HG03354 (cell line): ENCODE measurements around the gene ATCAY.
"Not testable (repeated sequence)": the region's sequence is repeated elsewhere in the genome, so short reads cannot be mapped to it uniquely, and the experiment has no call there.

ENCODE experiments used
- ATAC-seq: cut with Tn5 transposase; IDR thresholded peaks from one replicate; pipeline ENCODE4 v1.9.1; 2021; ENCODE audit warnings: mild to moderate bottlenecking; ENCODE audit not compliant: unreplicated experiment, poor library complexity, severe bottlenecking

The ATCAY gene

DNA sequence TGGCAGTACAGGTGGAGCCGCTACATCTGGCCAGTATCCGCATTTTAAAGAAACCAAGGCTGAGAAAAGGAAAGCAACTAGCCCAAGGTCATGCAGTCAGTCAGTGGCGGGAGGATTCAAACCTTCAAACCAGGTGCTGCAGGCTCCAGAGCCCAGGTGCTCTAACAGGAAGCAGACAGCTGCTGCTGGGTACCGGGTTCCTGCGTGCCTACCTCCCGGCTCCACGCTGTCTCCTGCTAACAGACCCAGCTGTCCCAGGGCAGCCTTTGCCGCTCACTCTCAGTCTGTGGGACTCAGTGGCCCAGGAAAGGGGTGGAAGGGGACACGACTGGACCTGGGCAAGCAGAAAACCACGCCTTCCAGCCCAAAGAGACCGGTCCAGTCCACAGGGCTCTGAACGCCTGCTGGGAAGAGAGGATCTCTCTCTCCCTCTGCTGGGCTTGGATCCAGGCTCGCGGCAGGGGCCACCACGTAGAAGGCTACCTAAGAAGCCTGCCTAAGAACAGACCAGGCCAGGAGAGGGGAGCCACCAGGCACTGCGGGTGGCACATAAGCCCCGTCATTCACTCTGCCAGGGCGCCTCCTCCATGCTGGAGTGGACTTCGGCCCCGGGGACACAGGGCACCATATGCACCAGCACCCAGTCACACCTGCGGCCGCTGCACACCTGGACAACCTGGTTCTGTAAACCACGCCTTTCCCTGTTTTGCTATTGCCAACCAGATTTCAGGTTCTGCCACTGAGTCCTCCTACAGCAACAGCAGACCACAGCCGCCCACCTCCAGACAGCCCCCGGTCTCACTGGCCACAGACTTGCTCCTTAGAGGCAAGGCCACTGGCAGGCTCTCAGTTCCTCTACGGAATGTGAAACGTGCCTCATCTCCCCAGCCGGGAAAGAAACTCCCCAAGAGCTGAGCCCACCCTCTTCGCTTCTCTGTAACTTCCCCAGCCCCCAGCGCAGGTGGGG lies 85.8 kb downstream of the ATCAY start:
- no peak for ATAC-seq

DNA sequence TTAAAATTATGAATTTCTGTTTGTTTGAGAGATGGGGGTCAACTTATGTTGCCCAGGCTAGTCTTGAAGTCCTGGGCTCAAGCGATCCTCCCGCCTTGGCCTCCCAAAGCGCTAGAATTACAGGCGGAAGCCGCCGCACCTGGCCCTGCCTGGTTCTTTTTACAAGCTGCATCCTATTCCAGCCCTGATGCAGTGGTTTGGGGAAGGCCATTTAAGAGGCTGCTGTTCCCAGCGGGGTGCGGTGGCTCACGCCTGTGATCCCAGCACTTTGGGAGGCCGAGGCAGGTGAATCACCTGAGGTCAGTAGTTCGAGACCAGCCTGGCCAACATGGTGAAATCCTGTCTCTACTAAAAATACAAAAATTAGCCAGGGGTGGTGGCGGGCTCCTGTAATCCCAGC lies 87.5 kb downstream of the ATCAY start:
- not testable (repeated sequence) for ATAC-seq

DNA sequence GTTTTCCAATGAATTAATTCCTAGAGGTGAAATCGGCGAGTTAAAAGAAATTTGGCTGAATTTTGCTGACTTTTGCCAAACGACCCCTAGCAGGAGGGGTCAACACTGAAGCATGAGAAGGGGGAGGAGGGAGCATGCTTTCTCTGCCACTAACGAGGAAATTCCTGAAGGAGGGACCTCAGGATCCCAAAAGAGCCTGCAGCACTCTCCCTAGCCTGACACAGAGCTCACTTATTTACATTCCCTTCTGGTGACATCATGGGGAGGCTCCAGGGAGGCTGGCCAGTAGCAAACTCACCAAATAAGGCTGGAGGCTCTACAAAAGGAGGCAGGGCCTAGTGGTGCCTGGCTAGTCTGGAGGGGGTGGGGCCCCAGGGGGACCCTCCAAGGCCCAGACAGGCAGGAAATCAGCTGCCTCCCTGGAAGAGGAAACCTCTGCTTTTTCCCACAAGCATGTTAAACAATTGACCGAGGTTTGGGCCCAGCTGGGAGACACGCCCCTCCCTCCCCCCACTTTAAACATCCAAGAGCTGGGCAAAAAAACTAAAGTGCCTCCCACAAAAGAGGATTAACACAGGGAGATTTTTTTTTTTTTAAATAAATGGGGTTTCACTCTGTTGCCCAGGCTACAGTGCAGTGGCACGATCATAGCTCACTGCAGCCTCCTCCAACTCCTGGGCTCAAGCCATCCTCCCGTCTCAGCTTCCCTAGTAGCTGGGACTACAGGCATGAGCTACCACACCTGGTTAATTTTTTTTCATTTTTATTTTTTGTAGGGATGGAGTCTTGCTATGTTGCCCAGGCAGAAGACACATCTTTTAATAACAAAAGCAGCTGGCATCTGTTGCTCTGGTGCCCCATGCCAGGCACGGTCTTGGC lies 88.3 kb downstream of the ATCAY start:
- ATAC-seq, result no peak

DNA sequence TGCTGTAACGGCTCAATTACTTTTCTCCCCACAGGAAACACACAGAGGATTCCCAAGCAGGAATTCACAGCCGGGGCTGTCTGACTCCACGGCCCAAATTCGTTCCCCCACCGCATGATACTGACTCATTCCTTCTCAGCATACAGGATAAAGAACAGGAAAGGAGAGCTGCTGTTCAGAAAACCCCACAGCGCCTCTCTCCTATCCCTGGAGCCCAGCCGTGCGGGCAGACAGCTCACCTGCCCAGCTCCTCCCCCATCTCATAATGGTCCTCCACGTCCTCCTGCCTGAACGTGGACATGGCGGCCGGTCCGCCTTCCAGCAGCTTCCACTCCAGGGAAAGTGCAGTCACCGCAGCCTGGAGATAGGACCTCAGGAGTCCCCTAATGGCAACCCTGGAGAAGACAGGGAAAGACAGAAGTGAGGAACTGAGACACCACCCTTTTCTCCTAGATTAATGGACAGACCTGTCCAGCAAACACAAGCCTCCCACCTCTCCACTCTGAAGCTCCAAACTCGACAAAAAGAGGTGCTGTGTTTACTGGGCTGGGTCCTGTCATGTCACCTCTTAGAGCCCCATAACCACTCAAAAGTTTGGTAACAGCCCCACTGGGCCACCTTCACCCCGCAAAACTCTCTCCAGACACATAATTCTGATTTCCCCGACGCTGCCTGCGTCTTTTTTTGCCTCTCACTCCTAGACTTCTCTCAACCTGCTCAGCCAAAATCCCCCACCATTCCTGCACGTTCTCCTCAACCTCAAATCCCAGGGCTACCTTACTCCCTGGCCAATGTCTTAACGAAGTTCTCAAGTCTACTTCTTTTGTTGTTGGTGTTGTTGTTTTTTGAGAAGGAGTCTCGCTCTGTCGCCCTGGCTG lies 89.2 kb downstream of the ATCAY start:
- ATAC-seq, result no peak

DNA sequence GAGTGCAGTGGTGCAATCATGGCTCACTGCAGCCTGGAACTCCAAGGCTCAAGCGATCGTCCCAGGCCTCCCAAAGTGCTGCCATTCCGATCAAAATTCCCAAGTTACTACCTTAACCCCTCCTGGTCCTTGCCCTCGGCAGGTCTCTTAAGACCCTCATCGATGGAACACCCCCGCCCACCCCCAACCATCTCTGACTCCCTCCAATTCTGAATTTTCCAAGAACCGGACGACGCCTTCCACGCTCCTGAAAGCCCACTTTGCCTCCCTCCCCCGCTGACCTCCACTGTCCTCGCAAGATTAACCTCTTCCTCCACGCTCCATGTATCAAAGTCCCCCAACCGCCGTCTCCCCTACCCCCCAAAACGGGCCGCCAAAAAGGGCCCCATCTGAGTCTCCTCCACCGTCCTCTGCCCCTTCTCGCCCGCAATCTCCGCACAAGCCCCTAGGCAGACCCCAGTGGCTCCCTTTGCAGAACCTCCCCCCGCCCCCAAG lies 89.9 kb downstream of the ATCAY start:
- no peak for ATAC-seq

GRCh38 chr19:3970808-3971598 lies 90.5 kb downstream of the ATCAY start, which contains the start of gene DAPK3:
Gene DAPK3 (minus strand): TSS chr19:3971099. CDS start chr19:3969735, 1,364 bp downstream.
- peak; percentile 93 for ATAC-seq

DNA sequence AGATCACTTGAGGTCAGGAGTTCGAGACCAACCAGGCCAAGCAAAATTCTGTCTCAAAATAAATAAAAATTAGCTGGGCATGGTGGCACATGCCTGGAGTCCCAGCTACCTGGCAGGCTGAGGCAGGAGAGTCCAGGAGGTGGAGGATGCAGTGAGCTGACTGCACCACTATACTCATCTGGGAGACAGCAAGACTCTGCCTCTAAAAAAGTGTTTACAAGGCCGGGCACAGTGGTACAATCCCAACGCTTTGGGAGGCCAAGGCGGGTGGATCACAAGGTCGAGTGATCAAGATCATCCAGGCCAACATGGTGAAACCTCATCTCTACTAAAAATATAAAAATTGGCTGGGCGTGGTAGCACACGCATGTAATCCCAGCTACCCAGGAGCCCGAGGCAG lies 94.7 kb downstream of the ATCAY start:
- no peak for ATAC-seq

- ATAC-seq, result no peak
Observed at GRCh38 chr19:3975637-3976087, 95.2 kb downstream of the ATCAY start.

DNA sequence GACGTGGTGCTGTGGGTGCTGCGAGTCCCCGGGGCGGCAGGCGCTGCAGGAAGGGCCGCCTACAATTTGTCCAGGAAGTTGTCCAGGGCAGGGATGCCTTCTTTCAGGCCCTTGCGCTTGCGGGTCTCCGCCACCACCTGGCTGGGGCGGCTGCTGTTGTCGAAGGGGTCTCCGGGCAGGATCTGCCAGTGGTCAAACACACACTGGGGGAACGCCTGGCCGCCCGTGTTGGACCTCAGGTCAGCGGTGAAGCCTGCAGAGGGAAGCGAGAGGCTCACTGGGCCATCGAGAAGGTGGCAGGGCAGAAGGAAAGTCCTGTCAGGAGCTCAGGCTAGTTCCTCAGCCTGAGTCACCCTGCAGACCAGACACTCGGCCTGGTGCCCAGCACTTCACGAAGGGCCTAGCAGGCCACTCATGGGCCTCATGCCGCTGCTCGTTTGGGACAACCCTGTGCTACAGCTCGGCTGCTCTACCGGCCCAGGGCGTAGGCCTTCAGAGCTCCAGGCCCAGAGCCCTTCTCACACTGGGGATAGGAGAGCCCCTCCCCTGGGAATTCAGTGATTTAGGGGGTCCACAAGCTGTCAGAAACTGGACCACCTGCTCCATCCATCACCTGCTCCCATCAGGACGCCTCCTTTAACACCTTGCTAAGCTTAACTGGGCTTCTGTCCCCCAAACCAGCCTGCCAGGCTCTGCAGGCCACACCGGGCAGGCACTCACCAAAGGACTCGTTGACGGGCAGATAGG lies 96.2 kb downstream of the ATCAY start:
- no peak for ATAC-seq
